ENCODE results near the gene TNNC1. TPM values are rescaled to one million over a fixed set of nuclear protein-coding genes. Genes with fewer than 3 reads are reported as not detected.
A peak's percentile ranks its signal among the peaks of the same experiment; 100 is the strongest.

TNNC1 gene
- total and polyA plus RNA-seq, 9 of the 15 experiments (the other 6 are each of a cell fraction or from before 2014, with no cell fraction given) = 0.08 to 0.85 (median 0.42) TPM; not detected in 4

- Histone ChIP-seq H3K27ac (ENCODE audit: extremely low read depth, low read depth, low read length) (no peak overlapping the region), H3K79me2 (ENCODE audit: control insufficient read depth, insufficient read depth, low read length) (no peaks in the 10 kb centered on the region), H3K9me3 (replicated peaks; ENCODE audit: control insufficient read depth, insufficient read depth, low read depth, low read length) (no peaks in the 10 kb centered on the region), H3K9me1 (ENCODE audit: control insufficient read depth, insufficient read depth, low read length) (no peaks in the 10 kb centered on the region), H3K9ac (ENCODE audit: insufficient read depth in 1 of 2, low read depth in 2 of 2, low read length in 2 of 2) (0 out of 4 replicates have a peak overlapping the region, but pooled peaks of 1 of the 2 experiments have one; percentile 52), H3K27me3 (ENCODE audit: control insufficient read depth in 2 of 2, insufficient read depth in 2 of 2, low read length in 2 of 2) (no peaks in the 10 kb centered on the region), H3K4me3 (no peak overlapping the region), H3K36me3 (ENCODE audit: control insufficient read depth, insufficient read depth, low read length) (peaks cover 65% of the 10 kb centered on the region; the same call in 2 of the 3 replicates), H4K20me1 (replicated peaks; ENCODE audit: control insufficient read depth, insufficient read depth, low read length) (no peaks in the 10 kb centered on the region), H3K4me1 (replicated peaks in 1 of 2; ENCODE audit: control insufficient read depth in 2 of 2, insufficient read depth in 2 of 2, low read length in 2 of 2) (peaks cover 0 to 13% of the 10 kb centered on the region in 2 experiments; a peak in 2 of 5 replicates), H2AFZ (ENCODE audit: low read depth, low read length) (no peak overlapping the region), H3K4me2 (ENCODE audit: insufficient read depth, low read length) (no peak overlapping the region)
- in situ Hi-C loops (cut with MboI) = no loop called here
- POLR2A ChIA-PET = interaction anchor here (1.1 kb wide), 1 partner anchor 41 kb away, joined by 3 read pairs; no protein-coding TSS in a partner anchor
- CTCF ChIA-PET (ENCODE audit: low intra/inter-chr PET ratio) = no interaction called here
- TF ChIP-seq POLR2G (IDR thresholded peaks at IDR 0.05; ENCODE audit: low read depth, low read length) (peak; percentile 65), RBM17 (IDR thresholded peaks at IDR 0.05; ENCODE audit: borderline replicate concordance, low read depth, low read length) (no peak), POLR2B (IDR thresholded peaks at IDR 0.05; ENCODE audit: low read depth, partially characterized antibody) (no peak), TEAD2 (tag; IDR thresholded peaks at IDR 0.05) (no peak)
- WGBS (ENCODE audit: insufficient coverage, low coverage, missing lambda C conversion rate) = 84% methylated on average over 12 of the region's 14 CpGs
- intact Hi-C loops (cut with micrococcal nuclease) = loop anchor here (2.0 to 5.0 kb wide), 2 partner anchors 52 to 199 kb away; no protein-coding TSS in a partner anchor
- BruUV-seq (replicated peaks) = no TSS peak
- no peak for ATAC-seq
- no peak for DNase-seq (ENCODE audit: extremely low read depth in 1 of 4, low spot score in 3 of 4)
- FAIRE-seq = no peak
Observed at GRCh38 chr3:52483081-52483480, 29.2 kb upstream of the TNNC1 start.

All from K562 (cell line).